ENCODE data around the gene RSU1.
"Not testable (repeated sequence)": the region's sequence is repeated elsewhere in the genome, so short reads cannot be mapped to it uniquely, and the experiment has no call there.

RSU1 gene

DNA sequence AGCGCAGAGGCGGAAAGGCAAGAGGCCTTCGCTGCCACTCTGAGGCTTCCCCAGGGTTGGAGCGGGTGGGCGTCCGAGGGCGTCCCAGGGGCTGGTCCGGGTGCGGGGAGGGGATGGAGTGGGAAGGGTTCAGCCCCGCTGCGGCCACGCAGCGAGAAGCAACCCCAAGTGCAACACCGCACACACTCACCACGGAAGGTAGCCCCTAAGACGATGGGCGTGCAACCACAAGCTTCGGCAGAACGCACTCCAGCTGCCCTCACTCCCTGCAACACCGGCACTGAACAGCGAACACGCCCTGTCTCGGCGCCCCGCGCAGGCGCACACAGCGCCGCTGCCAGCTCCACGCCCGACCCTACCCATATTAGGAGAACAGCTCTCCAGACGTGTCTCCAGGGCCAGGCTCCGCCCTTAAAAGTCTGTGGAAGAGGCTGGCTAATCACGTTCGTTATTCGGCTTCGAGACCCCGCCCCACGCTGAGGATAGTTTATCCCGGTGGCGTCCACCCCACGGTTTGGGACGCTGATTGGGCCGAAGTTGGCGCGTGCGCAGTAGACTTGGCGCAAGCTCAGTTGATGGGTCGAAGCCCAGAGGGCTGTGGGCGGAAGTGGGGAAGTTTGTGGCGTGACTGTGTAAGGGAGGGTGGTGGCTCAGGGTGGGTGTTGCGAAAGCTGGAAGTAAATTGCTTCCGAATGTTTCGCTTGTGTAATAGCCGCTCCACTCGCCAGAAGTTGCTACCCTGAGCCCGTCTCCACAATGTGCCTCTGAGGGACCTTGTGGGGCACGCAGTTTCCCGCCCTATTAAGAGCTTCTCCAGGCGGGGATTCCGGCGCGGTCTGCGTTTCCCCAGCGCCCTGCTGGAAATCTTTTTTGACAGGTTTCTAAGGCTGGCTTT lies at the start of gene RSU1:
TSS of gene RSU1 (minus strand) at position 300 of the 895 bp plus-strand sequence. CDS start 343 bp downstream, outside the sequence.
- DNase-seq (ENCODE audit: low read depth in 2 of 2): peak; percentile 100

DNA sequence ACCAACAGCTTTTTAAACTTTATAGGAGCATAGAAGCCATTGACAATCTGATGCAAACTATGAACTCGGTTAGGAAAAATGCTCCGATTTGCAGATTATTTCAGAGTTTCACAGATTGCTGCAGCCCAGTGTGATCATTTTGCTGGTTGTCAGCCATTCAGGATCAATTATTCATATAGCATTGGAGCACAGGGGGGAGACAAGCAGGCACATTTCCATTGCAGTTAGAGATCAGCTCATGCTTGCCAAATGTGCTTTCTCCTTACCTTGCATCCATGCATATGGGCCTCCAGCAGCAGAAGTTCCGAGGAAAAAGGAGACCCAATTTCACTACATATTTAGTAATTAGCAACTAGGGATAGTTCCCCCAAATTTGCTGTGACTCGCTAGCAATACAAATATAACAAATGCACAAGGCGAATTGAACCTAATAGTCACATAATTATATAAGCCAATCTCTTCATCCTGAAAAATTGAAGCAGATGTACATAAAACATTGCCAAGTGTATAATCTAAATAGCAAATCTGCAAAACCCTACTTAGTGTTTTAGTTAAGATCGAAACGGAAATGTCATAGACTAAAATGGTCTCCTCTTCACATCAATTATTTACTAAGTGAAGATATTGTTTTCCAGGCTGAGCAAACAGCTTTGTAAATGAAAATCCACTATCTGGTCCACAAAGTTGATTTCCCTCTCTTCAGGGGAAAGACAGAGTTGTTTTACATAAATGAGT lies 49.5 kb upstream of the RSU1 start:
- DNase-seq (ENCODE audit: low read depth in 2 of 2): no peak

- no peak for DNase-seq (ENCODE audit: low read depth in 2 of 2)
Observed at GRCh38 chr10:16865766-16866165, 48.5 kb upstream of the RSU1 start.

- no peak for DNase-seq (ENCODE audit: low read depth in 2 of 2)
Observed at GRCh38 chr10:16863766-16864165, 46.5 kb upstream of the RSU1 start.

- DNase-seq (ENCODE audit: low read depth in 2 of 2): no peak
Observed at GRCh38 chr10:16857419-16857818, 40.2 kb upstream of the RSU1 start.

DNA sequence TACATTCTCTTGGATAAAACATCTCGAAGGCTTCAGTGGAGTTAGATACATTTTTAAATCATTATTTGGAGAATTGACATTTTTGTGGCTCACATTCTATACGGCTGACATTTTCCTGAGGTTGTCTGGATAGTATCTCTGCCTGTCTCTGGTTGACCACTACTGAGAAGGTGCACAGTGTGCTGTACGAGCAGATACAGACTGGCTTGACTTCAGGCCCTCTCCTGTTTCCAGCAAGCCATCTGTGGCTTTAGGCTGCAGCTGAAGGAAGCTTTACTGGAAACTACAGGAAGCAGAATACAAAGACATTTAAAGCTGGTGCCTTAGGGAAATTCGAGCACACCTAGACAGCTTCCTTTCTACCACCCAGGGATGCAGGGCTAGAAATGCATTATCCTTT lies 39.3 kb upstream of the RSU1 start:
- DNase-seq (ENCODE audit: low read depth in 2 of 2): no peak

- DNase-seq (ENCODE audit: low read depth in 2 of 2): no peak
Observed at GRCh38 chr10:16856092-16856491, 38.9 kb upstream of the RSU1 start.

DNA sequence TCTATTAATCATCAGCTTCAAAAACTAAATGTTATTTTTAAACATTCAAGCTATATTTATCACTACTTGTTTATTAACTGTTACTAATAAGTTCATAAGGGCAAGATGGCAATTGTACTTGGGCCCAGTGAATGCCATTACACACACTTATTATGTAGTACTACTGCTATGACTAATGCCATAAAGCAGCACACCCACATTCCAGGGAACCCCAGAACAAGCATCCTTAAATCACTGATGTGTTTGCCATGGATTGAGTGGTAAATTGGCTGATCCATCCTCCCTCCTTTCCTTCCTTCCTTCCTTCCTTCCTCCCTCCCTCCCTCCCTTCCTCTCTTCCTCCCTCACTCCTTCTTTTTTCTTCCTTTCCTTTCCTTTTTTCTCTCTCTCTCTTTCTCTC lies 37.4 kb upstream of the RSU1 start:
- no peak for DNase-seq (ENCODE audit: low read depth in 2 of 2)

GRCh38 chr10:16853809-16854208 lies 36.6 kb upstream of the RSU1 start:
- no peak for DNase-seq (ENCODE audit: low read depth in 2 of 2)

DNA sequence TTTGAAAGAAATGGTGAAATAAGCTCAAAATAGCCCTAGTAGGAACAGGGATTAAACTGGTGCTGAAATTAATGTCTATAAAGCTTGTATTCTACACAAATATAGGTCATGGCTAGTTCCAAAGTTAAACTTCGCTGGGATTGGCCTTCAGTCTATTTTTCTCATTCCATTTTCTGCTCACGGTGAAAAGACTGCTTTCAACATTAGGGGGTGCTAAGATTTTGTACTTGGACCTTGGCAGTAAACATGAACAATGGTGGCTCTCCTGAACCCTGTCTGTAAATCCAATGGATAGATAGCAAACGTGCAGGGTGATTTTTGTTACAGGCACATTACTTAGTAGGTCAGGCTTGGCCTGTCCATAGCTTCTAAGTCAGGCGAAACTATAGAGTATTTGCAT lies 36.0 kb upstream of the RSU1 start:
- DNase-seq (ENCODE audit: low read depth in 2 of 2): no peak

- DNase-seq (ENCODE audit: low read depth in 2 of 2): no peak
Observed at GRCh38 chr10:16852624-16853023, 35.4 kb upstream of the RSU1 start.

DNA sequence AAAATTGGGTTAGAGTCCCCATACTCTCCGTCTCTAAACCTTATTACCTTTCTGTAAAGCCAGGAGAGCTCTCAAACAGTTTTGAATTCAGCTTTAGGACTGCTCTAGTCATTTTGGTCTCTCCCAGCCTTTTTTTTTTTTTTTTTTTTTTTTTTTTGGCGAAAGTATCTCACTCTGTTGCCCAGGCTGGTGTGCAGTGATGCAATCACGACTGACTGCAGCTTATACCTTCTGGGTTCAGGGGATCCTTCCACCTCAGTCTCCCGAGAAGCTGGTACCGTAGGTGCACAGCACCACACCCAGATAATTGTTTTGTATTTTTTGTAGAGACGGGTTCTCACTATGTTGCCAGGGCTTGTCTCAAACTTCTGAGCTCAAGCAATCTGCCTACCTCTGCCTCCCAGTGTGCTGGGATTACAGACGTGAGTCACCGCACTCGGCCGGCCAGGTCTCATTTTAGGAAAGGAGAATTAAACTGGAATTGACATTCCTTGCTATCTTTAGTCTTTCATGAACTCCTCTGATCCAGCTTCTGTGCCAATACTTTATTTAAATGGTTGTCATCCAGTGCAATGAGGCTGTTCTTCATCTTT lies 31.4 kb upstream of the RSU1 start:
- no peak for DNase-seq (ENCODE audit: low read depth in 2 of 2)

- DNase-seq (ENCODE audit: low read depth in 2 of 2): no peak
Observed at GRCh38 chr10:16847644-16848043, 30.4 kb upstream of the RSU1 start.

DNA sequence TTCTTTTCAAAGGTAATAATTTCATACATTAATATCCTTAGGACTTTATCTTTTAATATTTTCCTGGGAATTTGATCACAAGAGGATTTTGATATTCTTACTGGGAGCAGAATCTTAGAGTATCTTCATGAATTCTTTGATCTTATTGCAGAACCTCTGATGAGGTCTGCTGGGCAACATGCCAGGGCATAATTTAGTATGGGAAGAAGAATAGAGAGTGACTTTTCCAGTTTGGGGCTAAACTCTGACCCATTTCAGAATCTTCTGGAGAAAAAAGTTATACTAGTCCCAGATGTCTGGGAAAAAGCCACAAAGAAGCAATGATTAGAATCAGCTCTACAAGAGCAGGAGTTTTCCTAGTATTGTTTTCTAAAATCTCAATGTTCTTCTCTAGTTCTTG lies 28.0 kb upstream of the RSU1 start:
- no peak for DNase-seq (ENCODE audit: low read depth in 2 of 2)

DNA sequence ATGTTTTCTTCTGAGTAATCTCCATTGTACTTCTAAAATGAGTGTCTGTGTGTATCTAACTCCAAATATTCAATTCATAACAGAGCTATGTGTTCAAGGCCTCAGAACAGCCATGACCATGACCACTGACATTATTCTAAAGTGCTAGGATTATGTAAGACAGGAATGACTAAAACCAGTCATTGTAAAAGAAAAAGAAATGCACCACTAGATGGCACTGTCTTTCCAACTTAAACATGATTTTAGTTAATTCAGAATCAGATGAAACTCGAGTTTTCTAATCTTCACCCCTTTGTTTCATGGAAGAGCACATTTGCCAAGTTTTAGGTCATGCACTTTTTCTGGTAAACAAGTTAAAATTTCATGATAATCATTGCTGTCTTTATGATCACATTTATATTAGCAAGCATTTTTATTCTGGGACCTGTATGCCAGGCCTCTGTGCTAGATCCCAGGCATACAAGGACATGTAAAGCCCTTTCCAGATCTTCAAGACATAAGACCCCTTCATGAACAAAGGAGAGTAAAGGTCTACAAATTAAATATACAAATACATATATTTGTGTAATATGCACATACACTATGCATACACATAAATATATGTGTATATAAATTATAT lies 26.1 kb upstream of the RSU1 start:
- DNase-seq (ENCODE audit: low read depth in 2 of 2): no peak

DNA sequence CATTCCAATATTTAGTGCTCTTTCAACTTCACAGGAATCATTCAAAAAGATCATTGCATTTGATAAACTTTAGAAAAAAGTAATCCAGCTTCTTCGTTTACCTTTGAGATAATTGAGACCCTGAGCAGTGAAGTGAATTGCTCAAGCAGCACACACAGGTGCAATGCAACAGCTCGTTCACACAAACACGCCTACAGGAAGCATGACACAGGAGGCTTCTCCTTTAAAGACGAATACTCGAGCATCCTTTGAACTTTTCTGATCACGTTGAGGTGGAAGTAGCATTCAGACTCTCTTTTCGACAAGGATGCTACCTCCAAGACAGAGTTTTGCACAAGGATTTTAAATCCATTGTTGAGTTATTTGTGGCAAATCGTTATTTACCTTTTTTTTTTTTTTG lies 18.0 kb upstream of the RSU1 start:
- no peak for DNase-seq (ENCODE audit: low read depth in 2 of 2)

- DNase-seq (ENCODE audit: low read depth in 2 of 2): no peak
Observed at GRCh38 chr10:16832351-16833080, 15.3 kb upstream of the RSU1 start.

- DNase-seq (ENCODE audit: low read depth in 2 of 2): no peak
Observed at GRCh38 chr10:16828701-16829175, 11.5 kb upstream of the RSU1 start.

- DNase-seq (ENCODE audit: low read depth in 2 of 2): peak in 1 of 2 experiments; percentile 41
Observed at GRCh38 chr10:16828114-16828568, 10.9 kb upstream of the RSU1 start.

- DNase-seq (ENCODE audit: low read depth in 2 of 2): not testable (repeated sequence)
Observed at GRCh38 chr10:16827474-16827873, 10.2 kb upstream of the RSU1 start.

DNA sequence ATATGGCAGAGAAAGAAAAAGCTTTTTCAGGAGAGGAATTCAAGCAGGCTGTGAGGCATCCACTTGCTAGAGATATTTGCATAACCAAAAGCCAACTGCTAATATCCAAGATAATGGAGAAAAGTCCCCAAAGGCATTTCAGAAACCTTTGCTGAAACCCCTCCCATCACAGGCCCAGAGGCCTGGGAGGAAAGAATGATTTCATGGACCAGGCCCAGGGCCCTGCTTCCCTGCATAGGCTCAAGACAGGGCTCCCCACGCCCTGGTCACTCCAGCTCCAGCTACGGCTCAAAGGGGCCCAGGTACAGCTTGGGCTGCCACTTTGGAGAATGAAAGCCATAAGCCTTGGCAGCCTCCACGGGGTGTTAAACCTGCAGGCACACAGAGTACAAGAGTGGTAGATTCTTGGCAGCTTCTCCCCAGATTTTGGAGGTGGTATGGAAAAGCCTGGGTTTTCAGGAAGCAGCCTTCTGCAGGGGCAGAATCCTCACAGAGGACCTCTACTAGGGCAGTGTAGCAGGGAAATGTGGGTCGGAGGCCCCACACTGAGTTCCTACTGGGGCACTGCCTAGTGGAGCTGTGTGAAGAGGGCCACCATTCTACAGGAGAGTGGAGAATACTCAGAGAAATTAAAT lies 5.6 kb upstream of the RSU1 start:
- no peak for DNase-seq (ENCODE audit: low read depth in 2 of 2)

Data from stimulated activated CD4-positive, alpha-beta T cell treated with anti-CD3 and anti-CD28 coated beads, Interleukin-12 subunit alpha, Interleukin-12 subunit beta, amount 100 ng/mL, for 24 hours (primary cell).